C4-2B (cell line): ENCODE measurements around the gene GARNL3.
A peak's percentile ranks its signal among the peaks of the same experiment; 100 is the strongest.

Experiments used
- H3K27ac ChIP-seq: fragments of 450-650 bp; 2 replicates; pipeline ENCODE4 v1.5.1; 2017
- ZFX ChIP-seq: fragments of 450-650 bp; IDR thresholded peaks from 2 replicates; pipeline ENCODE4 v1.6.1; 2017
- TF ChIP-seq, protein P1 (sequence below): fragments of 450-650 bp; conservative IDR thresholded peaks from 2 replicates; pipeline ENCODE4 v1.5.1; 2017; ENCODE audit warnings: mild to moderate bottlenecking

Gene GARNL3

DNA sequence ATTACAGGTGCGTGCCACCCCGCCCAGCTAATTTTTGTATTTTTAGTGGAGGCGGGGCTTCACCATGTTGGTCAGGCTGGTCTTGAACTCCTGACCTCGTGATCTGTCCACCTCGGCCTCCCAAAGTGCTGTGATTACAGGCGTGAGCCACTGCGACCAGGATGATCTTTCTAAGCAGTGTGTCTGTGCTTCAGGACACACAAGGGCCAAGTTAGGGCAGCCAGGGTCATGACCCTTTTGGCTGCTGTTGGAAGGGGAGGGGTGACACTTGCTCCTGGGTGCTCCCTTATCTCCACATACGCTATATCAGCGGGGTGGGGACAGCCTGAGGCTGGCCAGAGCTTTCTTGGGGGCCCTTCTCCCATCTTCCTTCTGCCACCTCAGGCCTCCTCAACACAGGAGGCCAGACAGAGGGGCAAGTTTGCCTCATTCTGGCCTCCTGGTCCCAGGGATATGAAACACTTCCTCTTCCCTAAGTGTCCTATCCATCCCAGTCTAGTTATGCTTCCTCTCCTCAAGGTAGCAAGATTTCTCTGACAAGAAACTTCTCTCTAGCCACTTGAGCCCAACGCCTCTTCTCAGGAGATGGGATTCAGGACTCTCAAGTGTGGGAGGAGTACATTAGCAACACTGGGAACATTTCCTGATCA lies 157.7 kb downstream of the GARNL3 start:
- TF ChIP-seq, protein P1, sequence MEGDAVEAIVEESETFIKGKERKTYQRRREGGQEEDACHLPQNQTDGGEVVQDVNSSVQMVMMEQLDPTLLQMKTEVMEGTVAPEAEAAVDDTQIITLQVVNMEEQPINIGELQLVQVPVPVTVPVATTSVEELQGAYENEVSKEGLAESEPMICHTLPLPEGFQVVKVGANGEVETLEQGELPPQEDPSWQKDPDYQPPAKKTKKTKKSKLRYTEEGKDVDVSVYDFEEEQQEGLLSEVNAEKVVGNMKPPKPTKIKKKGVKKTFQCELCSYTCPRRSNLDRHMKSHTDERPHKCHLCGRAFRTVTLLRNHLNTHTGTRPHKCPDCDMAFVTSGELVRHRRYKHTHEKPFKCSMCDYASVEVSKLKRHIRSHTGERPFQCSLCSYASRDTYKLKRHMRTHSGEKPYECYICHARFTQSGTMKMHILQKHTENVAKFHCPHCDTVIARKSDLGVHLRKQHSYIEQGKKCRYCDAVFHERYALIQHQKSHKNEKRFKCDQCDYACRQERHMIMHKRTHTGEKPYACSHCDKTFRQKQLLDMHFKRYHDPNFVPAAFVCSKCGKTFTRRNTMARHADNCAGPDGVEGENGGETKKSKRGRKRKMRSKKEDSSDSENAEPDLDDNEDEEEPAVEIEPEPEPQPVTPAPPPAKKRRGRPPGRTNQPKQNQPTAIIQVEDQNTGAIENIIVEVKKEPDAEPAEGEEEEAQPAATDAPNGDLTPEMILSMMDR, result no peak
- no peak overlapping the region for H3K27ac ChIP-seq

DNA sequence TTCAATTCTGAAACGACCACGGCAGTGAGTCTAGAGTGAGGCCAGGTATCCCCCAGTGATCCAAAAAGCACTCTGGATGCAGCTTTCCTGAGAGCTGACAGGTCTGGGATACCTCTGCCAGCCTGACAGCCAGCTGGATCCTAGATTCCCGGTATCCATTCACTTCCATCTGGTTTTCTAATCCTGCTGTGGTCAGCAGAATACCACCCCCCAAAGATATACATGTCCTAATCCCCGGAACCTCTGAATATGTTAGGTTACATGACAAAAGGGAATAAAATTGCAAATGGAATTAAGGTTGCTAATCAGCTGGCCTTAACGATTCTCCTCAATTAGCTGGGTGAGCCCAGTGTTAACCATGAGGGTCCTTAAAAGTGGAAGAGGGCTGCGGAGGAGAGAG lies 158.2 kb downstream of the GARNL3 start:
- TF ChIP-seq ZFX, result no peak
- TF ChIP-seq, protein P1, result no peak
- no peak overlapping the region; the same call in 1 of the 2 replicates for H3K27ac ChIP-seq

DNA sequence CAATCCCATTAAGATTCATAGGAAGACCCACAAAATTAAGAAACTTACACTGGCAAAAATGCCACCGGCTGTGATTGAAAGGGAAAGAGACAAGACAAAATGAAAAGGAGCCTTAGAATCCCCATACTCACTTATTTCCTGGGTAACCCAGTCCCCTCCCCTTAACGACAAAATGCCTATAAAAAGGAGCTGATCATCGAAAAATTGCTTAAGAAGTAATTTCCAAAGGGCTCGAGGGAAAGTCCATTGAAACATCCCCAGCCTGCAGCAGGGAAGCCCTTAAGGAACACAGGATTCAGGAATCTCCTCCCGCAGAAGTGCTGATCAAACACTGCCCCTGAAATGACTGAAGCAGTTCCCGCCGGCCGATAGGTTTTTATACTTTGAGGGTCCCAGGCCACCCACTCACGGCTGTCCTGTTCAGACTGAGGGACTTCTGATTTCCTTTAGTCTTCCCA lies 158.9 kb downstream of the GARNL3 start:
- H3K27ac ChIP-seq, result peak overlapping the region; percentile 84
- TF ChIP-seq ZFX, result no peak
- TF ChIP-seq, protein P1, result no peak

DNA sequence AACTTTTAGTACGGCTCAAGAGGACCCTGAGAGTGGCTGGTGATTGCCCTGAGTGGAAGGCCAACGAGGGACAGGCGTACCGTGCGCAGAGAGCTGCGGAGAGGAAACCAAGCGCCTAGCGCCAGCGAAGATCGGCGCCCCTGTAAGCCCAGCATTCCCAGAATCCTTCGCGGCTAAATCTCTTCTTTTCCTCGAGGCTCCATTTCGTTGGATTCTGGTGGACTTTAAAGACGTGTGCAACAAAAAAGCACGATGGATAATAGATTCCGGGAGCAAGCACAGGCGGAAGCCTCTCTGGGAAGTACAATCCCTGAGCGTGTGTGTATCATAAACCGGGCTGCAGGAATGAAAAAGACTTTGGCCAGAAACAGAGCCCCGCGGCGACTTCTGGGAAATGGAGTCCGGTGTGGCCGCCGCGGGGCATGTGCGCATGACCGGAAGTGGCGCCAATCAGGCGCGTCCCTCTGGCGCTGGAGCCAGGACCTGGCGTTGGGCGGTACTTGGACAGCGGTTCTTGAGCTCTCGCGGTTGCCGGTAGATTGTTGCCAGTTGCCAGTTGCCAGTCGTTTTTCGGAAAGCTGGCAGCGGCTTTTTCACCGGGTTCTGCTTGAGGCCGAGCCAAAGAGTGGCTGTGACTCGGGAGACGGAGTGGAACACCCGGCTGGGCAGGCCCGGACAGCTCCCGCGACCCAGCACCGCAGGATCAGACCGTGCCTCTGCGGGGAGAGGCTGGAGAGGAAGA lies 159.5 kb downstream of the GARNL3 start, which contains the start of gene ZNF79:
Gene ZNF79, plus strand, starts transcription at position 449 of the 742 bp plus-strand sequence. CDS start 406 bp downstream, outside the sequence.
- TF ChIP-seq, protein P1, result no peak
- TF ChIP-seq ZFX, result peak; percentile 42; the same call in 1 of the 2 replicates
- peak within 1 kb of the TSS; percentile 84 for H3K27ac ChIP-seq

DNA sequence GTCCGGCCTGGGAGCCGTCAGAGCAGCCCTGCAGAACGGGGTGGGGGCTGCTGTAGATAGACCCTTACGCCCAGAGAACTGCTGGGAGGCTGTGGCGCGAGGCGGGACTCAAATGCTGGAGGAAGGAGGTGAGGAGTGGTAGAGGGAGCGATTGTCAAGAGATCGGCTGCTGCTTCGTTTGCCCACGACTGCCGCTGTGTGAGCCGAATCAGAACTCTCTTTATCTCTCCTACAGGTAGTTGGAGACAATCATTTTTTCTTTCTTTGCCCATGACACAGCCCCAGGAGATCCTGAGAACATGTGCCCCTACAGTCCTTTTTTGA lies 160.1 kb downstream of the GARNL3 start:
- H3K27ac ChIP-seq, result peak overlapping the region; percentile 84
- no peak for TF ChIP-seq ZFX
- TF ChIP-seq, protein P1, result no peak; the same call in 1 of the 2 replicates

DNA sequence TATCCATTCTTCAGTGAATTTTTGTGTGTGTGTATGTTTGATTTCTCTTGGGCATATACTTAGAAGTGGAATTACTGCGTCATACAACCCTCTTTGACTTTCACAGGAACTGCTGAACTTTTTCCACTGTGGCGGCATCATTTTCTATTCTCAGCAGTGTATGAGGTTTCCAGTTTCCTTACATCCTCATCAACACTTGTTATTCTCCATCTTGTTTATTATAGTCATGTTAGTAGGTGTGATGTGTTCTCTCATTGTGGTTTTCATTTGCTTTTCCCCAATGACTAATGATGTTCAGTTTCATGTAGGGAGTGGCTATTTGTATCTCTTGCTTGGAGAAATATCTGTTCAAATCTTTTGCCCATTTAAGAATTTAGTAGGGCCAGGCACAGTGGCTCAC lies 162.2 kb downstream of the GARNL3 start:
- TF ChIP-seq, protein P1, result no peak
- no peak for TF ChIP-seq ZFX

DNA sequence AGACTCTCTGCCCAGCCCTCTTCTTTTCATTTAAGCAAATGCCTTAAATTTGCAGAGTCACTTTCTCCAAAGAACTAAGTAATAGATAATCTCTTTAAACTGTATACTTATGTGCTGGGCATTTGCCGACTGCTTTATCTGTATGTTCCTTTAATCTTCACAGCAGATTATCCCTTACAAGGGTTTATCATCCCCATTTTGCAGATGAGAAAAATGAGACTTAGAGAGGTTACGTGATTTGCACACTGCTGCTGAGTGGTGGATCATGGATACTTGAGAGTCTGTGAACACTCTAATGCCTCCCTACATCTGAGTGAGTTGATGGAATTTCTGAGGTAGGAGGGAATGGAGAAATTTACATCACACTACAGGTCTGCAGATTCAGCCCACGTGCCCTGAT lies 163.8 kb downstream of the GARNL3 start:
- H3K27ac ChIP-seq, result no peak overlapping the region
- TF ChIP-seq, protein P1, result no peak
- no peak for TF ChIP-seq ZFX

More for the DNA sequence above, 162.2 kb downstream of the GARNL3 start:
- no peak overlapping the region for H3K27ac ChIP-seq
